PC-3 (cell line): ENCODE results near the gene PCBP1.
"Not testable (repeated sequence)": the region's sequence is repeated elsewhere in the genome, so short reads cannot be mapped to it uniquely, and the experiment has no call there.

ENCODE experiments used
- EZH2 ChIP-seq: fragments of 300-600 bp; sonication (generic); IDR thresholded peaks from one replicate; pipeline ENCODE4 v1.6.1; 2017; ENCODE audit warnings: antibody characterized with exemption, mild to moderate bottlenecking, low read length; ENCODE audit not compliant: unreplicated experiment
- TF ChIP-seq, protein P1 (sequence below): fragments of 300-600 bp; sonication (generic); conservative IDR thresholded peaks from 2 replicates; pipeline ENCODE4 v1.5.1; 2017; ENCODE audit warnings: antibody characterized with exemption, low read depth, mild to moderate bottlenecking, low read length

DNA sequence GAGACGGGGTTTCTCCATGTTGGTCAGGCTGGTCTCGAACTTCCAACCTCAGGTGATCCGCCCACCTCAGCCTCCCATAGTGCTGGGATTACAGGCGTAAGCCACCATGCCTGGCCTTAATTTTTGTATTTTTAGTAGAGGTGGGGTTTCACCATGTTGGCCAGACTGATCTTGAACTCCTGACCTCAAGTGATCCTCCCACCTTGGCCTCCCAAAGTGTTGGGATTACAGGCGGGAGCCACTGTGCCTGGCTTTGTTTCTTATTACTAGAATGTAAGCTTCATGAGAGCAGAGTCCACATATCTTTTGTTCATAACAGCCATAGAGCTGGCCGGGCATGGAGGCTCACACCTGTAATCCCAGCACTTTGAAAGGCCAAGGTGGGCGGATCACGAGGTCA is 18.9 kb downstream of the PCBP1 start:
- TF ChIP-seq, protein P1, sequence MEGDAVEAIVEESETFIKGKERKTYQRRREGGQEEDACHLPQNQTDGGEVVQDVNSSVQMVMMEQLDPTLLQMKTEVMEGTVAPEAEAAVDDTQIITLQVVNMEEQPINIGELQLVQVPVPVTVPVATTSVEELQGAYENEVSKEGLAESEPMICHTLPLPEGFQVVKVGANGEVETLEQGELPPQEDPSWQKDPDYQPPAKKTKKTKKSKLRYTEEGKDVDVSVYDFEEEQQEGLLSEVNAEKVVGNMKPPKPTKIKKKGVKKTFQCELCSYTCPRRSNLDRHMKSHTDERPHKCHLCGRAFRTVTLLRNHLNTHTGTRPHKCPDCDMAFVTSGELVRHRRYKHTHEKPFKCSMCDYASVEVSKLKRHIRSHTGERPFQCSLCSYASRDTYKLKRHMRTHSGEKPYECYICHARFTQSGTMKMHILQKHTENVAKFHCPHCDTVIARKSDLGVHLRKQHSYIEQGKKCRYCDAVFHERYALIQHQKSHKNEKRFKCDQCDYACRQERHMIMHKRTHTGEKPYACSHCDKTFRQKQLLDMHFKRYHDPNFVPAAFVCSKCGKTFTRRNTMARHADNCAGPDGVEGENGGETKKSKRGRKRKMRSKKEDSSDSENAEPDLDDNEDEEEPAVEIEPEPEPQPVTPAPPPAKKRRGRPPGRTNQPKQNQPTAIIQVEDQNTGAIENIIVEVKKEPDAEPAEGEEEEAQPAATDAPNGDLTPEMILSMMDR: not testable (repeated sequence)
- not testable (repeated sequence) for TF ChIP-seq EZH2
